Measurements from ENCODE around the gene PLA1A. TPM values are rescaled to one million over a fixed set of nuclear protein-coding genes. Genes with fewer than 3 reads are reported as not detected.
A peak's percentile ranks its signal among the peaks of the same experiment; 100 is the strongest.

The PLA1A gene
- total RNA-seq, 1 donor from 2014 or later = 2.8 TPM

DNA sequence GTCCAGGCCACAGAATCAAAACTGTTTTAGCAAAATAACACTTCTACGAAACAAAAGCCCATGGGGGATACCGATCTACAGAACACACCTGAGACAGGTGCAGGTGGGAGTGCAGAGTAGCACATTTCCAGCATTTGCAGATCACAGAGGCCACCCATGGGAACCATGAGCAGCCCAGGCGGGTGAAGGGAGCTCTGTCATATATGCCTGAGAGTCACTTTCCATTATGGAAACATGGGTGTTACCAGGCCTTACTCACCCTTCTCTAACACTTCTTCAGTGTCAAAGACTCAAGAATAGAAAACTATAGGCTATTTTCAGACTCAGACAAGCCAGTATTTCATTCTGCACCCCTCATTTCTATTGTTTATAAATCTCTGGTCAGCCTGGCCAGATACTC is 3.5 kb downstream of the PLA1A start:
- Histone ChIP-seq H3K4me1 (peaks cover 70% of the 10 kb centered on the region), H3K27ac (replicated peaks) (peak overlapping the region; percentile 87), H3K9me3 (replicated peaks) (no peaks in the 10 kb centered on the region), H3K4me3 (no peak overlapping the region), H3K27me3 (ENCODE audit: low read depth) (no peaks in the 10 kb centered on the region), H3K36me3 (no peaks in the 10 kb centered on the region)
- intact Hi-C loops (cut with micrococcal nuclease) = no loop called here
- DNase-seq = no peak
- TF ChIP-seq, protein P1, sequence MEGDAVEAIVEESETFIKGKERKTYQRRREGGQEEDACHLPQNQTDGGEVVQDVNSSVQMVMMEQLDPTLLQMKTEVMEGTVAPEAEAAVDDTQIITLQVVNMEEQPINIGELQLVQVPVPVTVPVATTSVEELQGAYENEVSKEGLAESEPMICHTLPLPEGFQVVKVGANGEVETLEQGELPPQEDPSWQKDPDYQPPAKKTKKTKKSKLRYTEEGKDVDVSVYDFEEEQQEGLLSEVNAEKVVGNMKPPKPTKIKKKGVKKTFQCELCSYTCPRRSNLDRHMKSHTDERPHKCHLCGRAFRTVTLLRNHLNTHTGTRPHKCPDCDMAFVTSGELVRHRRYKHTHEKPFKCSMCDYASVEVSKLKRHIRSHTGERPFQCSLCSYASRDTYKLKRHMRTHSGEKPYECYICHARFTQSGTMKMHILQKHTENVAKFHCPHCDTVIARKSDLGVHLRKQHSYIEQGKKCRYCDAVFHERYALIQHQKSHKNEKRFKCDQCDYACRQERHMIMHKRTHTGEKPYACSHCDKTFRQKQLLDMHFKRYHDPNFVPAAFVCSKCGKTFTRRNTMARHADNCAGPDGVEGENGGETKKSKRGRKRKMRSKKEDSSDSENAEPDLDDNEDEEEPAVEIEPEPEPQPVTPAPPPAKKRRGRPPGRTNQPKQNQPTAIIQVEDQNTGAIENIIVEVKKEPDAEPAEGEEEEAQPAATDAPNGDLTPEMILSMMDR (IDR thresholded peaks at IDR 0.05; ENCODE audit: borderline replicate concordance) = no peak

DNA sequence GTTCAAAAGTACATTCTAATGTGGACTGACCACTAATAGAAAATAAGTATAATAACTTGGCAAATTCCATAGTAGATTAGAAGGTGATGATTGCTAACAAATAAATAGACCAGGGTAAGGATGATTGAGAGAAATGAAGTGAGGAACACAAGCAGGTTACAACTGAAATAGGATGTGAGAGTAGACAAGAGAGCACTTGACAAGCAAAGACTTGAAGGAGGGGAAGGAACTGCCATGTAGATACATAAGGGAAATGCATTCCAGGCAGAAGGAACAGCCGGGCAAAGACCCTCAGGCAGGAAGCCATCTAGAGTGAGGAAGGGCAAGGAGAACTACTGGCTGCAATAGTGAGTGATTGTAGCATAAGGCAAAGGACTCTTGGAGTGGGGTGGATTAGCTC is 5.0 kb downstream of the PLA1A start:
- intact Hi-C loops (cut with micrococcal nuclease) = no loop called here
- H3K4me3 ChIP-seq = no peak overlapping the region
- TF ChIP-seq, protein P1 (IDR thresholded peaks at IDR 0.05; ENCODE audit: borderline replicate concordance) = no peak
- DNase-seq = no peak
- peaks cover 54% of the 10 kb centered on the region for H3K4me1 ChIP-seq
- H3K36me3 ChIP-seq = no peaks in the 10 kb centered on the region
- H3K27ac ChIP-seq (replicated peaks) = peak overlapping the region; percentile 87
- H3K27me3 ChIP-seq (ENCODE audit: low read depth) = no peaks in the 10 kb centered on the region
- H3K9me3 ChIP-seq (replicated peaks) = no peaks in the 10 kb centered on the region

DNA sequence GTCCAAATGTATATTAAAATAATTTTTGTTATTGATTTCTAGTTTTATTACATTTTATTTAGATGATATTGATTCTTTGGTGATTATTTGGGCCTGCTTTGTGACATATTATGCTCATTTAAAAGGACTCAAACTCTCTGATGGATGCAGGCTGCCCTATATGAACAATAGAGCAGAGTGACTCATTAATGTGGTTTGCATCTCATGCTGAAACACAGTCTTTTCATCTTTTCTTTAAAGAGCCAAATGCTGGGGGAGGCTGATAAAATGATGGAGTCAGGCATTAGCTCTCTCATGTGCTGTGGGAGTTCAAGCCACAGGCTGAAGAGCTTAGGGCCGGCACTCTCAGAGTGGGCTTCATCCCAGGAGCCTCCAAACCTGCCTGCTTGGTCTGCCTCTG is 7.2 kb downstream of the PLA1A start:
- TF ChIP-seq, protein P1 (IDR thresholded peaks at IDR 0.05; ENCODE audit: borderline replicate concordance) = no peak
- H3K36me3 ChIP-seq = no peaks in the 10 kb centered on the region
- no peaks in the 10 kb centered on the region for H3K9me3 ChIP-seq (replicated peaks)
- no peaks in the 10 kb centered on the region for H3K27me3 ChIP-seq (ENCODE audit: low read depth)
- H3K4me1 ChIP-seq = peaks cover 32% of the 10 kb centered on the region
- H3K27ac ChIP-seq (replicated peaks) = no peak overlapping the region
- no peak for DNase-seq
- intact Hi-C loops (cut with micrococcal nuclease) = no loop called here
- no peak overlapping the region for H3K4me3 ChIP-seq

DNA sequence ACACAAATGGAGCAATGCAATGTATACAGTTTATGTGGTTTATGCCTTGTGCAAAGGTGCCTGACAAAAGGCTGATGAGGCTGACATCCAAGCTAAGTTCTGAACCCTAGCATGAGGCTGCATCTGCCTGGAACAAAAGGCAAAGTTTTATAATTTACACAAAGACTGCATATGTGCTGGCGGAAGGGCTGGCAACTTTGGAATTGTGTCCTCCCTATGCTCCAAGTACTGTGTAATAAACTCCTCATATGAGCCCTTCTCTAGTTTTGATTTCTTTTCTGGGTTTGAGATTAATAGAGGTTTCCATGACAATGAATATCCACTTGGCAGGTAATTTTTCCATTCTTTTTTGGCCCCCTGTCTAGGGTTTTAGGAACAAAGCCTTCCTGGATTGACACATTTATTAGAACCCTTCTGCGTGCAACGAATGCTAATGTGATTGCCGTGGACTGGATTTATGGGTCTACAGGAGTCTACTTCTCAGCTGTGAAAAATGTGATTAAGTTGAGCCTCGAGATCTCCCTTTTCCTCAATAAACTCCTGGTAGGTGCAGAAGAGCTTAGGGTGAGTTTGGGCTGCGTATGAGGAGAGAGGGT is 10.8 kb downstream of the PLA1A start:
- Histone ChIP-seq H3K27ac (replicated peaks) (no peak overlapping the region), H3K36me3 (no peaks in the 10 kb centered on the region), H3K4me3 (no peak overlapping the region), H3K4me1 (no peaks in the 10 kb centered on the region), H3K27me3 (ENCODE audit: low read depth) (no peaks in the 10 kb centered on the region), H3K9me3 (replicated peaks) (peaks cover 4% of the 10 kb centered on the region)
- intact Hi-C loops (cut with micrococcal nuclease) = no loop called here
- no peak for DNase-seq
- TF ChIP-seq, protein P1 (IDR thresholded peaks at IDR 0.05; ENCODE audit: borderline replicate concordance) = no peak

DNA sequence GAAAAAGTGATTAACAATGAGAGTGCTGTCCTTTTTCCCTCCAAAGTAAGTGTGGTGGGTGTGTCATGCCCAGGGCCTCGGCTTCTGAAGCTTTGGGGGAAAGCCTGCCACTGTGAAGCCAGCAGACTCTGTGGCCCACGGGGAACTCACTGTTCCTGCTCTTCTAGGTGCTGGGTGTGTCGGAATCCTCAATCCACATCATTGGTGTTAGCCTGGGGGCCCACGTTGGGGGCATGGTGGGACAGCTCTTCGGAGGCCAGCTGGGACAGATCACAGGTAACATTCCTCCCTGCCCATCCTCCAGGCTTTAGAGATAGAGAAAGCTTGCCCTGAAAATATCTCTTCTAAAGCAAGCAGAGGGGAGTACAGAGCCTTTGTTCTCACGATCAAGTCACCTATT is 11.6 kb downstream of the PLA1A start:
- H3K4me3 ChIP-seq = no peak overlapping the region
- H3K27me3 ChIP-seq (ENCODE audit: low read depth) = no peaks in the 10 kb centered on the region
- no peaks in the 10 kb centered on the region for H3K4me1 ChIP-seq
- H3K36me3 ChIP-seq = no peaks in the 10 kb centered on the region
- TF ChIP-seq, protein P1 (IDR thresholded peaks at IDR 0.05; ENCODE audit: borderline replicate concordance) = no peak
- no peak overlapping the region for H3K27ac ChIP-seq (replicated peaks)
- intact Hi-C loops (cut with micrococcal nuclease) = no loop called here
- DNase-seq = no peak
- peaks cover 4% of the 10 kb centered on the region for H3K9me3 ChIP-seq (replicated peaks)

All from left ventricle myocardium inferior (tissue), 1 donor.